K562 (cell line): Measurements from ENCODE around the gene SLC17A6. TPM values are rescaled to one million over a fixed set of nuclear protein-coding genes. Genes with fewer than 3 reads are reported as not detected.

Experiments
- ATAC-seq: fragments of 200-7000 bp; cut with Tn5 transposase; 3 replicates; pipeline ENCODE4 v1.9.1; 2020; ENCODE audit warnings: moderate library complexity
- BruUV-seq: library from RNA; stranded (reverse); fragments of 400-500 nt; replicated peaks from 2 replicates; lab custom pipeline; 2021; lab: Mats Ljungman, UMichigan
- CTCF ChIA-PET: fragments of 300-600 bp; formaldehyde crosslinking; extraction: SDS; loops from one replicate; lab custom pipeline; 2021; ENCODE audit warnings: low intra/inter-chr PET ratio; lab: Yijun Ruan, JAX
- POLR2A ChIA-PET: fragments of 300-600, 350-650 bp; sonication (Branson Sonifier 250); formaldehyde crosslinking; extraction: SDS; loops from one replicate; lab custom pipeline; 2021; ENCODE audit warnings: antibody characterized with exemption, inconsistent platforms; lab: Yijun Ruan, JAX
- DNase-seq, 4 experiments: peaks; one replicate each; pipeline versions ENCODE4 v3.0.0 to v3.0.0-alpha.2; 2011 to 2018; ENCODE audit warnings: low spot score in 3 of 4, mixed read lengths in 3 of 4; ENCODE audit errors: extremely low read depth in 1 of 4
- FAIRE-seq: peaks from 2 replicates; lab custom pipeline; 2011; peaks lifted over from hg19 to GRCh38; lab: Jason Lieb, UNC
- H2AFZ ChIP-seq: 2 replicates; pipeline ENCODE4 v1.6.0; 2011; ENCODE audit warnings: low read depth, low read length, control low read depth, inconsistent platforms
- H3K27ac ChIP-seq: fragments of 200-600 bp; 3 replicates; pipeline ENCODE4 v1.8.0; 2011; ENCODE audit warnings: low read depth, mild to moderate bottlenecking, control low read depth, inconsistent platforms, low read length, moderate library complexity, mixed read lengths; ENCODE audit errors: extremely low read depth
- H3K27me3 ChIP-seq, 2 experiments: fragments of 300-600 bp in 1 of 2; 2 replicates in 1 of 2; 3 replicates in 1 of 2; pipeline versions ENCODE4 v1.6.0 to v1.8.0; 2011; ENCODE audit warnings: inconsistent platforms in 2 of 2, low read length in 2 of 2, mild to moderate bottlenecking in 1 of 2, mixed read lengths in 1 of 2, moderate library complexity in 1 of 2; ENCODE audit not compliant: control insufficient read depth in 2 of 2, insufficient read depth in 2 of 2
- H3K36me3 ChIP-seq: fragments of 300-600 bp; 3 replicates; pipeline ENCODE4 v1.8.0; 2011; ENCODE audit warnings: mild to moderate bottlenecking, low read length, inconsistent platforms; ENCODE audit not compliant: control insufficient read depth, insufficient read depth
- H3K4me1 ChIP-seq, 2 experiments: fragments of 200-600 bp in 1 of 2; replicated peaks in 1 of 2; 2 replicates in 1 of 2; 3 replicates in 1 of 2; pipeline versions ENCODE4 v1.5.1 to v1.8.0; 2011; ENCODE audit warnings: inconsistent platforms in 2 of 2, low read length in 2 of 2, mild to moderate bottlenecking in 1 of 2, mixed read lengths in 1 of 2, moderate library complexity in 1 of 2; ENCODE audit not compliant: control insufficient read depth in 2 of 2, insufficient read depth in 2 of 2
- H3K4me2 ChIP-seq: 2 replicates; pipeline ENCODE4 v1.6.1; 2011; ENCODE audit warnings: low read length, control low read depth, inconsistent platforms, mixed read lengths; ENCODE audit not compliant: insufficient read depth
- H3K4me3 ChIP-seq: fragments of 200-600 bp; sonication (generic), shearing (Covaris generic); 2 replicates; pipeline ENCODE4 v1.5.1; 2016; ENCODE audit warnings: control low read depth, inconsistent platforms
- H3K79me2 ChIP-seq: fragments of 200-600 bp; 3 replicates; pipeline ENCODE4 v1.8.0; 2011; ENCODE audit warnings: low read length, inconsistent platforms; ENCODE audit not compliant: control insufficient read depth, insufficient read depth
- H3K9ac ChIP-seq, 2 experiments: 2 replicates each; pipeline versions ENCODE4 v1.6.0 to v1.6.1; 2011; ENCODE audit warnings: low read depth in 2 of 2, low read length in 2 of 2, control low read depth in 1 of 2, inconsistent platforms in 1 of 2, mild to moderate bottlenecking in 1 of 2, mixed read lengths in 1 of 2; ENCODE audit not compliant: insufficient read depth in 1 of 2
- H3K9me1 ChIP-seq: one replicate; pipeline ENCODE4 v1.6.0; 2011; ENCODE audit warnings: inconsistent platforms, mild to moderate bottlenecking, low read length, moderate library complexity; ENCODE audit not compliant: control insufficient read depth, insufficient read depth
- H3K9me3 ChIP-seq: replicated peaks from 2 replicates; pipeline ENCODE4 v1.5.1; 2011; ENCODE audit warnings: low read depth, low read length, inconsistent platforms; ENCODE audit not compliant: control insufficient read depth, insufficient read depth
- H4K20me1 ChIP-seq: replicated peaks from 2 replicates; pipeline ENCODE4 v1.6.1; 2011; ENCODE audit warnings: low read length, inconsistent platforms, mixed read lengths; ENCODE audit not compliant: control insufficient read depth, insufficient read depth
- ARID1B ChIP-seq: fragments of 450-650 bp; IDR thresholded peaks from 2 replicates; pipeline ENCODE4 v1.6.1; 2016; ENCODE audit warnings: antibody characterized with exemption, mild to moderate bottlenecking, inconsistent platforms
- POLR2A ChIP-seq: fragments of 450-650 bp; conservative IDR thresholded peaks from 2 replicates; pipeline ENCODE4 v1.6.1; 2016
- PYGO2 ChIP-seq: fragments of 450-650 bp; IDR thresholded peaks from 2 replicates; pipeline ENCODE4 v1.6.1; 2016; ENCODE audit warnings: mild to moderate bottlenecking, missing genetic modification characterization, moderate library complexity, missing compliant biosample characterization
- RBBP5 ChIP-seq: fragments of 200-600 bp; sonication (generic); IDR thresholded peaks from 2 replicates; pipeline ENCODE4 v1.6.1; 2012; ENCODE audit warnings: borderline replicate concordance, mild to moderate bottlenecking, low read length, control low read depth, inconsistent platforms; ENCODE audit not compliant: insufficient read depth, poor library complexity, severe bottlenecking
- TBL1XR1 ChIP-seq, 2 experiments: IDR thresholded peaks; 2 replicates each; pipeline ENCODE4 v1.6.1; 2012; ENCODE audit warnings: improper control_type of control experiment in 2 of 2, low read length in 2 of 2, mild to moderate bottlenecking in 1 of 2
- ZNF124 ChIP-seq: sonication (generic); formaldehyde crosslinking; IDR thresholded peaks from 2 replicates; pipeline ENCODE4 v1.8.1; 2022; ENCODE audit warnings: missing genetic modification reagents
- ZNF134 ChIP-seq: fragments of 250-450 bp; sonication (Bioruptor Pico); conservative IDR thresholded peaks from 2 replicates; pipeline ENCODE4 v1.4.0; 2020
- ZNF311 ChIP-seq: fragments of 250-450 bp; sonication (Bioruptor Pico); IDR thresholded peaks from 2 replicates; pipeline ENCODE4 v1.4.0; 2020; ENCODE audit warnings: mild to moderate bottlenecking, moderate library complexity
- ZNF696 ChIP-seq: fragments of 250-450 bp; sonication (Bioruptor Pico); conservative IDR thresholded peaks from 2 replicates; pipeline ENCODE4 v1.4.0; 2020; ENCODE audit warnings: mild to moderate bottlenecking, moderate library complexity
- WGBS: fragments of 100-300 bp; shearing (Covaris generic); methylation state at CpG from one replicate; pipeline ENCODE4 v1.1.6; 2016; ENCODE audit warnings: low coverage, mixed read lengths; ENCODE audit not compliant: insufficient coverage; ENCODE audit errors: missing lambda C conversion rate; 5-methylcytosine and 5-hydroxymethylcytosine counted together
- in situ Hi-C: fragments of 300-500 bp; cut with MboI; formaldehyde crosslinking; loops from 4 replicates; pipeline ENCODE4 v1.15.0; 2018; ENCODE audit warnings: inconsistent platforms, mixed read lengths
- intact Hi-C: fragments of 100-400 bp; cut with micrococcal nuclease; formaldehyde crosslinking; loops from 2 replicates; pipeline ENCODE4 v1.14.2; 2022
- polyA plus RNA-seq, 8 experiments: library from polyadenylated mRNA; depleted of rRNA in 4 of 8; stranded (reverse) in 5 of 8; unstranded in 3 of 8; fragments of >200 nt; fragmentation: Nextera tagmentation in 2 of 8; fragmentation: Illumina TruSeq in 1 of 8; extraction: Ambion mirVana in 2 of 8; extraction: Trizol in 1 of 8; gene quantifications; 2 replicates each; pipeline versions ENCODE4 v1.2.1 to v1.2.3, GENCODE V29; 2011 to 2014; ENCODE audit warnings: inconsistent platforms in 1 of 8, missing spikeins in 1 of 8
- total RNA-seq, 7 experiments: library from RNA; depleted of rRNA in 6 of 7; stranded (reverse); fragments of >200 nt in 6 of 7; fragmentation: Illumina TruSeq in 2 of 7; extraction: Trizol in 2 of 7; gene quantifications; 2 replicates each; pipeline versions ENCODE4 v1.2.1 to v1.2.3, GENCODE V29; 2011 to 2021; ENCODE audit warnings: low replicate concordance in 1 of 7
- TF ChIP-seq, protein P1 (sequence below): sonication (generic); formaldehyde crosslinking; IDR thresholded peaks from 2 replicates; pipeline ENCODE4 v1.5.0; 2020; ENCODE audit warnings: missing genetic modification reagents

Gene SLC17A6
- total and polyA plus RNA-seq, 9 of the 15 experiments (the other 6 are each of a cell fraction or from before 2014, with no cell fraction given), result not detected

DNA sequence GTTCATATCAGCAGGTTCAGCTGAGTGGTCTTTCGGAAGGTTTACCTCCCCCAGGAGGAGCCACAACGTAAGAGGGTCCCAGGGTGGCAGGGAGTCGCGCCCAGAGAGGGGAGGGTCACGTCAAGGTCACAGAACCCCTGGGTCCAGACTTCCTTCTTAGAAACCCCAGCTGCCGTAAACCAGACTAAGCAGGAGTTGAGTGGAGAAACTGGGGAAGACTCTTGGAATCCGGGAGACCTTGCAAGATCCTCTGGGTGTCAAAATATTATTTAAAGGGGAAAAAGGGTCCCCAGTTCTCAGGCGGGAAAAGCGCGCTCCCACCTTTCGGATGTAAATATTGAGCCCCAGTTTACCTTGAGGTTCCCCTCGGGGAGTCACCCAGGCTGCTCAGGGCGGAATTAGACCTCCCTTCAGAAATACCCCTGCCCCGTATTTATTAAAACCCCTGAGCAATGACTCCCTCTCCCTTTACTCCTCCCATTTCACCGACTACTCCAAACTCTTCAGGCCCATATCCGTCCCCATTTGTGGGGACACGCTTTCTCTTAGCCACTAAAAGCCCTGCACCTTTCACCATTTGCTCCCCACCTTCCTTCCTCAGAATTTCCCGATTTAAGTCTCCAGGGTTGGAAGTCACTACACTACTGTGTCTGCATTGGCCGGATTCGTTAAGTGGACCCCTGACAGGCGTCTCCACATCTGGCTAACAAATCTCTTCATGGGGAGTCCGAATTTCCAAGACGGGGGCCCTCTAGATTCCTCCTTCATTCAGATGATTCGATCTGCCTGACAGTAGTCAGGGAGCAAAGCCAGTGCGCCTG, 4.2 kb downstream of the SLC17A6 start:
- BruUV-seq, result no TSS peak
- intact Hi-C loops, result no loop called here
- Histone ChIP-seq H3K79me2 (no peaks in the 10 kb centered on the region), H3K27me3 (peaks cover 0 to 31% of the 10 kb centered on the region in 2 experiments; a peak in 2 of 5 replicates), H3K36me3 (no peaks in the 10 kb centered on the region), H3K9me3 (no peaks in the 10 kb centered on the region), H4K20me1 (no peaks in the 10 kb centered on the region), H3K4me3 (no peak overlapping the region), H3K9ac (no peak overlapping the region), H3K9me1 (no peaks in the 10 kb centered on the region), H3K27ac (no peak overlapping the region), H2AFZ (no peak overlapping the region), H3K4me1 (0 out of 5 replicates have a peak, but pooled peaks cover 0 to 5% of the 10 kb centered on the region in 2 experiments), H3K4me2 (no peak overlapping the region)
- FAIRE-seq (no peak), DNase-seq (no peak), ATAC-seq (no peak)
- TF ChIP-seq ARID1B (no peak), ZNF311 (no peak), POLR2A (no peak), ZNF124 (CRISPR knock-in tag) (no peak), PYGO2 (tag) (no peak), TBL1XR1 (IDR thresholded peaks at IDR 0.05; ENCODE audit: low read length in 2 of 2) (no peak), ZNF696 (CRISPR knock-in tag) (no peak), RBBP5 (no peak), ZNF134 (CRISPR knock-in tag) (no peak)
- TF ChIP-seq, protein P1, sequence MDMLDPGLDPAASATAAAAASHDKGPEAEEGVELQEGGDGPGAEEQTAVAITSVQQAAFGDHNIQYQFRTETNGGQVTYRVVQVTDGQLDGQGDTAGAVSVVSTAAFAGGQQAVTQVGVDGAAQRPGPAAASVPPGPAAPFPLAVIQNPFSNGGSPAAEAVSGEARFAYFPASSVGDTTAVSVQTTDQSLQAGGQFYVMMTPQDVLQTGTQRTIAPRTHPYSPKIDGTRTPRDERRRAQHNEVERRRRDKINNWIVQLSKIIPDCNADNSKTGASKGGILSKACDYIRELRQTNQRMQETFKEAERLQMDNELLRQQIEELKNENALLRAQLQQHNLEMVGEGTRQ (CRISPR knock-in tag), result no peak
- in situ Hi-C loops, result no loop called here
- ChIA-PET CTCF (no interaction called here), POLR2A (no interaction called here)
- WGBS, result under 1% methylated on average over 22 of the region's 25 CpGs
